Uterus (tissue), 4 donors: ENCODE data around the gene PRX. TPM values are rescaled to one million over a fixed set of nuclear protein-coding genes. Genes with fewer than 3 reads are reported as not detected.

Experiments
- DNase-seq, 2 donors: peaks; one replicate each; pipeline ENCODE4 v3.0.0-alpha.2; 2019 to 2020
- H3K27ac ChIP-seq, 2 donors: fragments of 200-600 bp; sonication (generic); 1 replicate in 1 of 2; 2 replicates in 1 of 2; pipeline ENCODE4 v1.5.1; 2016 to 2018
- H3K27me3 ChIP-seq, 2 donors: fragments of 200-600 bp; sonication (generic); one replicate each; pipeline ENCODE4 v1.5.1; 2018 to 2019; ENCODE audit warnings: control low read depth in 1 of 2
- H3K36me3 ChIP-seq, 2 donors: fragments of 200-600 bp; sonication (generic); one replicate each; pipeline ENCODE4 v1.5.1; 2019; ENCODE audit warnings: control low read depth in 1 of 2
- H3K4me1 ChIP-seq, 2 donors: fragments of 200-600 bp; sonication (generic); one replicate each; pipeline ENCODE4 v1.5.1; 2018 to 2019; ENCODE audit warnings: control low read depth in 1 of 2
- H3K4me3 ChIP-seq, 2 donors: fragments of 200-600 bp; sonication (generic); 1 replicate in 1 of 2; 2 replicates in 1 of 2; pipeline ENCODE4 v1.5.1; 2018 to 2019; ENCODE audit warnings: mild to moderate bottlenecking in 1 of 2
- H3K9me3 ChIP-seq, 2 donors: fragments of 200-600 bp; sonication (generic); one replicate each; pipeline ENCODE4 v1.5.1; 2019; ENCODE audit warnings: control low read depth in 1 of 2
- POLR2A ChIP-seq, 2 donors: fragments of 450-650 bp; IDR thresholded peaks; one replicate each; pipeline ENCODE4 v1.6.1; 2016; ENCODE audit warnings: antibody characterized with exemption in 2 of 2, mild to moderate bottlenecking in 1 of 2, moderate library complexity in 1 of 2
- intact Hi-C: fragments of 100-400 bp; cut with DNase I; formaldehyde crosslinking; loops from one replicate; pipeline ENCODE4 v1.15.1; 2023; ENCODE audit warnings: low total_unique reads
- total RNA-seq, 4 donors: library from RNA; depleted of rRNA in 3 of 4; stranded (reverse); fragments of >200 nt in 3 of 4; gene quantifications; one replicate each; pipeline versions ENCODE4 v1.1.0 to v1.2.4, GENCODE V29; 2014 to 2023
- TF ChIP-seq, protein P1 (sequence below), 4 experiments: fragments of 200-600 bp in 2 of 4; fragments of 450-650 bp in 2 of 4; sonication (generic) in 2 of 4; IDR thresholded peaks; one replicate each; pipeline ENCODE4 v1.5.1; 2016 to 2019; ENCODE audit warnings: antibody characterized with exemption in 4 of 4, mild to moderate bottlenecking in 2 of 4, moderate library complexity in 1 of 4
- donor health status: DM: yes; HTN: yes; CAD: no.

PRX gene
- total RNA-seq, 4 donors from 2014 or later, result 3.3 to 7.5 (median 4.8) TPM

- TF ChIP-seq, protein P1, sequence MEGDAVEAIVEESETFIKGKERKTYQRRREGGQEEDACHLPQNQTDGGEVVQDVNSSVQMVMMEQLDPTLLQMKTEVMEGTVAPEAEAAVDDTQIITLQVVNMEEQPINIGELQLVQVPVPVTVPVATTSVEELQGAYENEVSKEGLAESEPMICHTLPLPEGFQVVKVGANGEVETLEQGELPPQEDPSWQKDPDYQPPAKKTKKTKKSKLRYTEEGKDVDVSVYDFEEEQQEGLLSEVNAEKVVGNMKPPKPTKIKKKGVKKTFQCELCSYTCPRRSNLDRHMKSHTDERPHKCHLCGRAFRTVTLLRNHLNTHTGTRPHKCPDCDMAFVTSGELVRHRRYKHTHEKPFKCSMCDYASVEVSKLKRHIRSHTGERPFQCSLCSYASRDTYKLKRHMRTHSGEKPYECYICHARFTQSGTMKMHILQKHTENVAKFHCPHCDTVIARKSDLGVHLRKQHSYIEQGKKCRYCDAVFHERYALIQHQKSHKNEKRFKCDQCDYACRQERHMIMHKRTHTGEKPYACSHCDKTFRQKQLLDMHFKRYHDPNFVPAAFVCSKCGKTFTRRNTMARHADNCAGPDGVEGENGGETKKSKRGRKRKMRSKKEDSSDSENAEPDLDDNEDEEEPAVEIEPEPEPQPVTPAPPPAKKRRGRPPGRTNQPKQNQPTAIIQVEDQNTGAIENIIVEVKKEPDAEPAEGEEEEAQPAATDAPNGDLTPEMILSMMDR (IDR thresholded peaks at IDR 0.05), result peak; percentile 79 to 91 (median 83)
- TF ChIP-seq POLR2A (IDR thresholded peaks at IDR 0.05), result peak; percentile 99
- H3K4me1 ChIP-seq, result peaks cover 0 to 21% of the 10 kb centered on the region in 2 donors
- intact Hi-C loops, result no loop called here
- peak within 1 kb of the TSS; percentile 72 to 93 for H3K4me3 ChIP-seq
- H3K9me3 ChIP-seq, result no peaks in the 10 kb centered on the region
- peak; percentile 100 for DNase-seq
- no peaks in the 10 kb centered on the region for H3K36me3 ChIP-seq
- H3K27ac ChIP-seq, result peak within 1 kb of the TSS; percentile 98
- no peaks in the 10 kb centered on the region for H3K27me3 ChIP-seq
Measured at GRCh38 chr19:40425450-40426287, 12.5 kb upstream of the PRX start, which contains the start of gene SERTAD1. Gene SERTAD1, minus strand, starts transcription at chr19:40425992. Its CDS starts 2,446 bp downstream, at chr19:40423546.

GRCh38 chr19:40424637-40425449 lies 11.7 kb upstream of the PRX start:
- intact Hi-C loops, result no loop called here
- no peak for TF ChIP-seq POLR2A (IDR thresholded peaks at IDR 0.05)
- TF ChIP-seq, protein P1 (IDR thresholded peaks at IDR 0.05), result no peak
- Histone ChIP-seq H3K4me1 (peaks cover 0 to 21% of the 10 kb centered on the region in 2 donors), H3K4me3 (peak overlapping the region; percentile 72 to 93), H3K36me3 (no peaks in the 10 kb centered on the region), H3K9me3 (no peaks in the 10 kb centered on the region), H3K27me3 (no peaks in the 10 kb centered on the region), H3K27ac (peak overlapping the region; percentile 98)
- DNase-seq, result no peak

- Histone ChIP-seq H3K4me3 (peak overlapping the region; percentile 72 to 93), H3K36me3 (no peaks in the 10 kb centered on the region), H3K27ac (peak overlapping the region; percentile 98), H3K9me3 (no peaks in the 10 kb centered on the region), H3K27me3 (no peaks in the 10 kb centered on the region), H3K4me1 (peaks cover 0 to 21% of the 10 kb centered on the region in 2 donors)
- intact Hi-C loops, result no loop called here
- TF ChIP-seq, protein P1 (IDR thresholded peaks at IDR 0.05), result no peak
- no peak for TF ChIP-seq POLR2A (IDR thresholded peaks at IDR 0.05)
- no peak for DNase-seq
Measured at GRCh38 chr19:40423938-40424337, 10.8 kb upstream of the PRX start.

DNA sequence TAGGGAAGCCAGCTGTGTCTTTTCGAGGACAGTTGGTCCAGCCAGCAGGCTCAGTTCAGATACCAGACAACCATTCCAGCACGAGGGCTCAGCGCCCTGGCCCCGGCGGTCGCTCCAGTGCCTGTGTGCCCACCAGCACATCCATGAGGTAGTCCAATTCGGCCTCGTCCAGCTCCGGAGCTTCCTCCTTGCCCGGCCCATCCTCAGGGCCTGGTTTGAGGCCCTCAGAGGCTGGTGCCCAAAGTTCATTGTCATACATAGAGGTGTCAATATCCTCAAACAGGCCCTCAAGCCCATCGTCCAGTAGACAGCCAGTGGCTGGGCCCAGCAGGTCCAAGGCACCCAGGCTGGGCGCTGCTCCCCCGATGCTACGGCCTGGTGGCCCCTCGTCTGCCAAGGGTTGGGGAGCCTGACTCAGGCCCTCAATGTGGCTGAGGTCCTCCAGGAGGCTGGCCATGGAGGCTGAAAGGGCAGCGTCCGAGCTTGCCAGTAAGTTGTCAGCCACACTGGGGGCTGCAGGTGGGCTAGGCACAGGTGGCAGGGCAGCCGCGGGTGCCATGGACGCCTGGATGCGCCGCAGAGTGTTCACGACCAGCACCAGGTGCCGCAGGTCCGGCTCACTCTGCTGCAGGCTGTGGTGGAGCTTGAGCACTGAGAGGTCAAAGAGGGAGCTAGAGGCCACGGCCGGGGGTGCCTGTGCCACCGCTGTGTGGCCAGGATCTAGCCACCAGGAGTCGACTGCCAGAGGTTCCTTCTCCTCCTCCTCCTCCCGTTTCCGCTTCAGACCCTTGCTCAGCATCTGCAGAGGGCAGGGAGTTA lies 9.8 kb upstream of the PRX start:
- Histone ChIP-seq H3K36me3 (no peaks in the 10 kb centered on the region), H3K9me3 (no peaks in the 10 kb centered on the region), H3K4me3 (no peak overlapping the region), H3K4me1 (peaks cover 0 to 21% of the 10 kb centered on the region in 2 donors), H3K27ac (peak overlapping the region; percentile 98), H3K27me3 (no peaks in the 10 kb centered on the region)
- DNase-seq, result no peak
- TF ChIP-seq, protein P1 (IDR thresholded peaks at IDR 0.05), result no peak
- TF ChIP-seq POLR2A (IDR thresholded peaks at IDR 0.05), result no peak
- intact Hi-C loops, result no loop called here
